ENCODE data around the gene NIFK.

GRCh38 chr2:121776361-121776760, 39.7 kb upstream of the NIFK start:
- TF ChIP-seq, protein P1, sequence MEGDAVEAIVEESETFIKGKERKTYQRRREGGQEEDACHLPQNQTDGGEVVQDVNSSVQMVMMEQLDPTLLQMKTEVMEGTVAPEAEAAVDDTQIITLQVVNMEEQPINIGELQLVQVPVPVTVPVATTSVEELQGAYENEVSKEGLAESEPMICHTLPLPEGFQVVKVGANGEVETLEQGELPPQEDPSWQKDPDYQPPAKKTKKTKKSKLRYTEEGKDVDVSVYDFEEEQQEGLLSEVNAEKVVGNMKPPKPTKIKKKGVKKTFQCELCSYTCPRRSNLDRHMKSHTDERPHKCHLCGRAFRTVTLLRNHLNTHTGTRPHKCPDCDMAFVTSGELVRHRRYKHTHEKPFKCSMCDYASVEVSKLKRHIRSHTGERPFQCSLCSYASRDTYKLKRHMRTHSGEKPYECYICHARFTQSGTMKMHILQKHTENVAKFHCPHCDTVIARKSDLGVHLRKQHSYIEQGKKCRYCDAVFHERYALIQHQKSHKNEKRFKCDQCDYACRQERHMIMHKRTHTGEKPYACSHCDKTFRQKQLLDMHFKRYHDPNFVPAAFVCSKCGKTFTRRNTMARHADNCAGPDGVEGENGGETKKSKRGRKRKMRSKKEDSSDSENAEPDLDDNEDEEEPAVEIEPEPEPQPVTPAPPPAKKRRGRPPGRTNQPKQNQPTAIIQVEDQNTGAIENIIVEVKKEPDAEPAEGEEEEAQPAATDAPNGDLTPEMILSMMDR (IDR thresholded peaks at IDR 0.05; ENCODE audit: insufficient read depth, low read length) = no peak
- TF ChIP-seq, protein P2, sequence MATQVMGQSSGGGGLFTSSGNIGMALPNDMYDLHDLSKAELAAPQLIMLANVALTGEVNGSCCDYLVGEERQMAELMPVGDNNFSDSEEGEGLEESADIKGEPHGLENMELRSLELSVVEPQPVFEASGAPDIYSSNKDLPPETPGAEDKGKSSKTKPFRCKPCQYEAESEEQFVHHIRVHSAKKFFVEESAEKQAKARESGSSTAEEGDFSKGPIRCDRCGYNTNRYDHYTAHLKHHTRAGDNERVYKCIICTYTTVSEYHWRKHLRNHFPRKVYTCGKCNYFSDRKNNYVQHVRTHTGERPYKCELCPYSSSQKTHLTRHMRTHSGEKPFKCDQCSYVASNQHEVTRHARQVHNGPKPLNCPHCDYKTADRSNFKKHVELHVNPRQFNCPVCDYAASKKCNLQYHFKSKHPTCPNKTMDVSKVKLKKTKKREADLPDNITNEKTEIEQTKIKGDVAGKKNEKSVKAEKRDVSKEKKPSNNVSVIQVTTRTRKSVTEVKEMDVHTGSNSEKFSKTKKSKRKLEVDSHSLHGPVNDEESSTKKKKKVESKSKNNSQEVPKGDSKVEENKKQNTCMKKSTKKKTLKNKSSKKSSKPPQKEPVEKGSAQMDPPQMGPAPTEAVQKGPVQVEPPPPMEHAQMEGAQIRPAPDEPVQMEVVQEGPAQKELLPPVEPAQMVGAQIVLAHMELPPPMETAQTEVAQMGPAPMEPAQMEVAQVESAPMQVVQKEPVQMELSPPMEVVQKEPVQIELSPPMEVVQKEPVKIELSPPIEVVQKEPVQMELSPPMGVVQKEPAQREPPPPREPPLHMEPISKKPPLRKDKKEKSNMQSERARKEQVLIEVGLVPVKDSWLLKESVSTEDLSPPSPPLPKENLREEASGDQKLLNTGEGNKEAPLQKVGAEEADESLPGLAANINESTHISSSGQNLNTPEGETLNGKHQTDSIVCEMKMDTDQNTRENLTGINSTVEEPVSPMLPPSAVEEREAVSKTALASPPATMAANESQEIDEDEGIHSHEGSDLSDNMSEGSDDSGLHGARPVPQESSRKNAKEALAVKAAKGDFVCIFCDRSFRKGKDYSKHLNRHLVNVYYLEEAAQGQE (IDR thresholded peaks at IDR 0.05; ENCODE audit: insufficient replicate concordance, low read depth) = no peak

Data from HL-60 (cell line).